Panc1 (cell line): ENCODE results near the gene CA5A. TPM values are rescaled to one million over a fixed set of nuclear protein-coding genes. Genes with fewer than 3 reads are reported as not detected.

Experiments used
- ATAC-seq: fragments of 200-7000 bp; cut with Tn5 transposase; 2 replicates; pipeline ENCODE4 v1.9.1; 2020; ENCODE audit warnings: mild to moderate bottlenecking, moderate library complexity
- BruUV-seq: library from RNA; stranded (reverse); fragments of 400-500 nt; replicated peaks from 2 replicates; lab custom pipeline; 2021; lab: Mats Ljungman, UMichigan
- CTCF ChIA-PET: fragments of 300-600 bp; sonication (Branson Sonifier 250); formaldehyde crosslinking; loops from one replicate; lab custom pipeline; 2022; ENCODE audit warnings: antibody characterized with exemption; lab: Charles Lee
- POLR2A ChIA-PET: fragments of 300-600 bp; sonication (Branson Sonifier 250); formaldehyde crosslinking; loops from one replicate; lab custom pipeline; 2022; ENCODE audit warnings: antibody characterized with exemption; lab: Charles Lee
- DNase-seq: peaks from one replicate; pipeline ENCODE4 v3.0.0-alpha.2; 2010; ENCODE audit warnings: low read depth, low spot score
- H3K27ac ChIP-seq: 2 replicates; pipeline ENCODE4 v1.5.1; 2011; ENCODE audit warnings: mild to moderate bottlenecking, low read length, inconsistent platforms
- H3K27me3 ChIP-seq: fragments of 200-500 bp; sonication (Bioruptor generic); 2 replicates; pipeline ENCODE4 v1.6.0; 2014; ENCODE audit warnings: low read length, inconsistent platforms; ENCODE audit not compliant: control insufficient read depth, insufficient read depth
- H3K36me3 ChIP-seq: fragments of 200-500 bp; sonication (Bioruptor generic); 2 replicates; pipeline ENCODE4 v1.5.1; 2014; ENCODE audit warnings: inconsistent platforms, mild to moderate bottlenecking, low read length, moderate library complexity; ENCODE audit not compliant: control insufficient read depth, insufficient read depth
- H3K4me1 ChIP-seq: 2 replicates; pipeline ENCODE4 v1.5.1; 2011; ENCODE audit warnings: inconsistent platforms, mild to moderate bottlenecking, low read length, moderate library complexity; ENCODE audit not compliant: control insufficient read depth, insufficient read depth
- H3K4me3 ChIP-seq, 2 experiments: 2 replicates each; pipeline ENCODE4 v1.5.1; 2011 to 2012; ENCODE audit warnings: low read depth in 2 of 2, low read length in 2 of 2, mild to moderate bottlenecking in 2 of 2, inconsistent platforms in 1 of 2, moderate library complexity in 1 of 2
- H3K9me3 ChIP-seq: fragments of 200-500 bp; sonication (Bioruptor generic); 2 replicates; pipeline ENCODE4 v1.5.1; 2014; ENCODE audit warnings: low read depth, mild to moderate bottlenecking, inconsistent platforms, low read length, moderate library complexity; ENCODE audit not compliant: control insufficient read depth, insufficient read depth
- POLR2AphosphoS5 ChIP-seq: IDR thresholded peaks from 2 replicates; pipeline ENCODE4 v1.6.1; 2012; ENCODE audit warnings: mild to moderate bottlenecking, low read depth, low read length, moderate library complexity
- SIN3A ChIP-seq: IDR thresholded peaks from 2 replicates; pipeline ENCODE4 v1.6.1; 2012; ENCODE audit warnings: low read depth, mild to moderate bottlenecking, low read length, moderate library complexity, borderline replicate concordance; ENCODE audit not compliant: insufficient read depth
- TCF7L2 ChIP-seq: IDR thresholded peaks from 2 replicates; pipeline ENCODE4 v1.6.1; 2011; ENCODE audit warnings: mild to moderate bottlenecking, low read depth, low read length, inconsistent platforms
- in situ Hi-C: cut with HindIII; loops from 2 replicates; pipeline ENCODE4 v1.10.0; 2016; ENCODE audit warnings: low sequenced_read_pairs, low pct_unique_long_range_greater_than_20kb
- intact Hi-C: fragments of 100-400 bp; cut with micrococcal nuclease; formaldehyde crosslinking; loops from one replicate; pipeline ENCODE4 v1.10.0; 2022; ENCODE audit not compliant: unreplicated experiment
- total RNA-seq: library from RNA; stranded (reverse); gene quantifications from one replicate; pipeline ENCODE4 v1.2.1, GENCODE V29; 2021; ENCODE audit not compliant: unreplicated experiment
- TF ChIP-seq, protein P1 (sequence below), 2 experiments: IDR thresholded peaks; 2 replicates each; pipeline ENCODE4 v1.6.1; 2011 to 2012; ENCODE audit warnings: low read depth in 2 of 2, control low read depth in 1 of 2, low read length in 1 of 2, mild to moderate bottlenecking in 1 of 2, moderate library complexity in 1 of 2; ENCODE audit not compliant: insufficient read depth in 1 of 2
- TF ChIP-seq, protein P2 (sequence below): fragments of 450-650 bp; IDR thresholded peaks from 2 replicates; pipeline ENCODE4 v1.5.1; 2017; ENCODE audit warnings: mild to moderate bottlenecking

Gene CA5A
- total RNA-seq, 1 experiment from 2014 or later = not detected

DNA sequence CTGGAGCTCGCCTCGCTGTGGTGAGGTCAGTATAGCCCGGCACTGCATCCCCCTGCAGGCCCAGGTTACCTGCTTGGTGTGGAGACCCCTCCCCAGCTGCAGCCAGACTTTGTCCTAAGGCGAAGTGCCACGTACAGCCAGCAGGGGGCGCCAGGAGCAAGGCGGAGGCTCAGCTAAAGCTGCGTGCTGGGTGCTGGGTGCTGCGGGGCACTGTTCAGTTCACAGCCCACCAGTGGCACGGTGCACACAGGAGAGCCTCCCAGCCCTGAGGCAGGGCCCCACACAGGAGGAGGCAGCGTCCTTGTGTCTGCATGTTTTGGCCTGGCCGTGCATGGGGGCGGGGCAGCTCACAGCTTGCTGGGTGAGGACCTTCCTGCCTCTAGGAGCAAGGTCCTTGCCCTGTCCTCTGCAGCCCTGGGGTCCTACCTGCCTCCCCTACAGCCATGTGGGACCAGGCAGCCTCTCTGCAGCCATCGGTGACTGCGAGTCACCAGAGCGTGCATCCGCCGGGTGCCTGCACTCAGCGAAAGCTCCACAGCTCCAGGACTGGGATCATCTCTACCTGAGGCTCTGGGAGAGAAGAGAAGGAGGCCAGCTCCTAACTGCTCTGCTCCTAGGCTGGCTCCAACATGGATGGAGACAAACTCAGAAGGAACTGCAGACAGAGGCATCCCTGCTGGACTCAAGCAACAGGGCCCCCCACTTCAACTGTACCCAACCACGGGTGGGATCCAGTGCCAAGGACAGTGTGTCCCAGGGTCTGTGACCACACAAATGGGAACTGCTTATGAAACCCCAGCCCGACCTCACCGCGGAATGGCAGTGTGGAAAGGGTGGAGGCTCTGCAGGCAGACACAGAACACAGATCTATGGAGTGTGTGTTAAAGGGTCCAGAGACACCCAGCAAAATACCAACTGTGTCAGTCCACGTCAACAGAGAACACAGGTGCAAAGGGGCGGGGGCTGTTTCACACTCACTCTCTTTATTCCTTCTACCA lies 86.0 kb downstream of the CA5A start:
- Histone ChIP-seq H3K27ac (peak overlapping the region; percentile 94), H3K9me3 (no peaks in the 10 kb centered on the region), H3K4me1 (peaks cover 76% of the 10 kb centered on the region), H3K4me3 (no peak overlapping the region), H3K27me3 (no peaks in the 10 kb centered on the region), H3K36me3 (peaks cover 4% of the 10 kb centered on the region)
- ChIA-PET POLR2A (no interaction called here), CTCF (interaction anchor here (0.6 to 1.8 kb wide), 4 partner anchors 16 to 71 kb away, joined by 3 to 16 read pairs (median 10); no protein-coding TSS in a partner anchor)
- TF ChIP-seq SIN3A (no peak), POLR2AphosphoS5 (0 out of 2 replicates have a peak, but pooled peaks have one; percentile 35), TCF7L2 (no peak)
- TF ChIP-seq, protein P1, sequence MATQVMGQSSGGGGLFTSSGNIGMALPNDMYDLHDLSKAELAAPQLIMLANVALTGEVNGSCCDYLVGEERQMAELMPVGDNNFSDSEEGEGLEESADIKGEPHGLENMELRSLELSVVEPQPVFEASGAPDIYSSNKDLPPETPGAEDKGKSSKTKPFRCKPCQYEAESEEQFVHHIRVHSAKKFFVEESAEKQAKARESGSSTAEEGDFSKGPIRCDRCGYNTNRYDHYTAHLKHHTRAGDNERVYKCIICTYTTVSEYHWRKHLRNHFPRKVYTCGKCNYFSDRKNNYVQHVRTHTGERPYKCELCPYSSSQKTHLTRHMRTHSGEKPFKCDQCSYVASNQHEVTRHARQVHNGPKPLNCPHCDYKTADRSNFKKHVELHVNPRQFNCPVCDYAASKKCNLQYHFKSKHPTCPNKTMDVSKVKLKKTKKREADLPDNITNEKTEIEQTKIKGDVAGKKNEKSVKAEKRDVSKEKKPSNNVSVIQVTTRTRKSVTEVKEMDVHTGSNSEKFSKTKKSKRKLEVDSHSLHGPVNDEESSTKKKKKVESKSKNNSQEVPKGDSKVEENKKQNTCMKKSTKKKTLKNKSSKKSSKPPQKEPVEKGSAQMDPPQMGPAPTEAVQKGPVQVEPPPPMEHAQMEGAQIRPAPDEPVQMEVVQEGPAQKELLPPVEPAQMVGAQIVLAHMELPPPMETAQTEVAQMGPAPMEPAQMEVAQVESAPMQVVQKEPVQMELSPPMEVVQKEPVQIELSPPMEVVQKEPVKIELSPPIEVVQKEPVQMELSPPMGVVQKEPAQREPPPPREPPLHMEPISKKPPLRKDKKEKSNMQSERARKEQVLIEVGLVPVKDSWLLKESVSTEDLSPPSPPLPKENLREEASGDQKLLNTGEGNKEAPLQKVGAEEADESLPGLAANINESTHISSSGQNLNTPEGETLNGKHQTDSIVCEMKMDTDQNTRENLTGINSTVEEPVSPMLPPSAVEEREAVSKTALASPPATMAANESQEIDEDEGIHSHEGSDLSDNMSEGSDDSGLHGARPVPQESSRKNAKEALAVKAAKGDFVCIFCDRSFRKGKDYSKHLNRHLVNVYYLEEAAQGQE (IDR thresholded peaks at IDR 0.05; ENCODE audit: insufficient read depth in 1 of 2, low read depth in 2 of 2, low read length in 1 of 2) = 0 out of 4 replicates have a peak, but pooled peaks of 1 of the 2 experiments have one; percentile 41
- TF ChIP-seq, protein P2, sequence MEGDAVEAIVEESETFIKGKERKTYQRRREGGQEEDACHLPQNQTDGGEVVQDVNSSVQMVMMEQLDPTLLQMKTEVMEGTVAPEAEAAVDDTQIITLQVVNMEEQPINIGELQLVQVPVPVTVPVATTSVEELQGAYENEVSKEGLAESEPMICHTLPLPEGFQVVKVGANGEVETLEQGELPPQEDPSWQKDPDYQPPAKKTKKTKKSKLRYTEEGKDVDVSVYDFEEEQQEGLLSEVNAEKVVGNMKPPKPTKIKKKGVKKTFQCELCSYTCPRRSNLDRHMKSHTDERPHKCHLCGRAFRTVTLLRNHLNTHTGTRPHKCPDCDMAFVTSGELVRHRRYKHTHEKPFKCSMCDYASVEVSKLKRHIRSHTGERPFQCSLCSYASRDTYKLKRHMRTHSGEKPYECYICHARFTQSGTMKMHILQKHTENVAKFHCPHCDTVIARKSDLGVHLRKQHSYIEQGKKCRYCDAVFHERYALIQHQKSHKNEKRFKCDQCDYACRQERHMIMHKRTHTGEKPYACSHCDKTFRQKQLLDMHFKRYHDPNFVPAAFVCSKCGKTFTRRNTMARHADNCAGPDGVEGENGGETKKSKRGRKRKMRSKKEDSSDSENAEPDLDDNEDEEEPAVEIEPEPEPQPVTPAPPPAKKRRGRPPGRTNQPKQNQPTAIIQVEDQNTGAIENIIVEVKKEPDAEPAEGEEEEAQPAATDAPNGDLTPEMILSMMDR = peak; percentile 92
- DNase-seq (no peak), ATAC-seq (peak; percentile 11)
- in situ Hi-C loops (no loop called here), intact Hi-C loops (no loop called here)
- no TSS peak for BruUV-seq

DNA sequence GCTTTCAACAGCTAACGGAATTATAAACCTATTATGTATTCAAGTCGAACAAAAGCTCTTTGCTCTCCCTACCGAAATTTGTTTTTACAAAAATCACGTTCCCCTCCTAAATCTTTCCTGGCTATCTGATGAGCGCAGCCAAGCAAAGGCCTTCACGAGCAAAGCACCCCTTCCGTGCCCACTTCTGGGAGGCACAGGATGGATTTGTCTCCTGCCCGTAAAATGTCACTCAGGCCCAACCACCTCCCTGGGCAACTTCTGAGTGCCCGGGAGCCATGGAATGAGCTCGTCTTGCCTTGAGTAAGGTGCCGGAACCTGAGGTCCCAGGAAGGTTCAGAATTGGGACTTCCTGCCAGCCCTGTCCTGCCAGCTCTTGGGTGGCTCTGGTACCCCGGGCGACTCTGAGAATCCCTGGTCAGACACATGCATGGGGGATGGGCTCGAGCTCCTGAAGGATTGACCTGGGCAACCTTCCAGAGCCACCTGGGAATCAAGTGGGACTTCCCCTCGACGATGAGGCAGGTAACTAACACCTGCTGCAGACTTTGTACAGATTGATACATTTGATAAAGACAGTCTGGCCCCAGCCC lies 86.8 kb downstream of the CA5A start:
- CTCF ChIA-PET = interaction anchor here (0.5 to 1.8 kb wide), 4 partner anchors 17 to 399 kb away, joined by 3 to 22 read pairs (median 10); no protein-coding TSS in a partner anchor
- Histone ChIP-seq H3K4me3 (no peak overlapping the region), H3K9me3 (no peaks in the 10 kb centered on the region), H3K27ac (peak overlapping the region; percentile 23; the same call in 1 of the 2 replicates), H3K4me1 (peaks cover 73% of the 10 kb centered on the region), H3K36me3 (peaks cover 4% of the 10 kb centered on the region), H3K27me3 (no peaks in the 10 kb centered on the region)
- in situ Hi-C loops (no loop called here), intact Hi-C loops (no loop called here)
- ATAC-seq = no peak
- TF ChIP-seq, protein P2 = no peak
- no peak for TF ChIP-seq TCF7L2
- TF ChIP-seq POLR2AphosphoS5 = 0 out of 2 replicates have a peak, but pooled peaks have one; percentile 12
- no peak for TF ChIP-seq SIN3A
- no peak for DNase-seq
- no TSS peak for BruUV-seq
- POLR2A ChIA-PET = no interaction called here
